Activated naive CD4-positive, alpha-beta T cell treated with anti-CD3 and anti-CD28 coated beads, Interleukin-2, amount 50 U/mL, for 72 hours (primary cell): ENCODE measurements around the gene AGBL4. TPM values are rescaled to one million over a fixed set of nuclear protein-coding genes. Genes with fewer than 3 reads are reported as not detected.

Source experiments
- ATAC-seq, 2 donors: fragments of 150-1000 bp; cut with Tn5 transposase; 2 replicates each; pipeline ENCODE4 v1.10.0; 2021; ENCODE audit warnings: mild to moderate bottlenecking in 2 of 2, moderate library complexity in 2 of 2
- DNase-seq, 2 donors: peaks; one replicate each; pipeline ENCODE4 v3.0.0; 2021 to 2022; ENCODE audit warnings: low spot score in 2 of 2
- H3K27ac Mint-ChIP-seq, 2 donors: one replicate each; pipeline ENCODE4 v1.8.0; 2022; ENCODE audit warnings: mild to moderate bottlenecking in 2 of 2, mixed read lengths in 2 of 2
- H3K36me3 Mint-ChIP-seq, 2 donors: one replicate each; pipeline ENCODE4 v1.8.0; 2022; ENCODE audit warnings: mixed read lengths in 2 of 2
- H3K9me3 Mint-ChIP-seq, 2 donors: one replicate each; pipeline ENCODE4 v1.8.0; 2022; ENCODE audit warnings: mixed read lengths in 2 of 2
- total RNA-seq, 2 donors: library from RNA; stranded (reverse); gene quantifications; one replicate each; pipeline ENCODE4 v1.2.3, GENCODE V29; 2022

AGBL4 gene
- total RNA-seq, 2 donors from 2014 or later = 0.19 TPM; not detected in 1

DNA sequence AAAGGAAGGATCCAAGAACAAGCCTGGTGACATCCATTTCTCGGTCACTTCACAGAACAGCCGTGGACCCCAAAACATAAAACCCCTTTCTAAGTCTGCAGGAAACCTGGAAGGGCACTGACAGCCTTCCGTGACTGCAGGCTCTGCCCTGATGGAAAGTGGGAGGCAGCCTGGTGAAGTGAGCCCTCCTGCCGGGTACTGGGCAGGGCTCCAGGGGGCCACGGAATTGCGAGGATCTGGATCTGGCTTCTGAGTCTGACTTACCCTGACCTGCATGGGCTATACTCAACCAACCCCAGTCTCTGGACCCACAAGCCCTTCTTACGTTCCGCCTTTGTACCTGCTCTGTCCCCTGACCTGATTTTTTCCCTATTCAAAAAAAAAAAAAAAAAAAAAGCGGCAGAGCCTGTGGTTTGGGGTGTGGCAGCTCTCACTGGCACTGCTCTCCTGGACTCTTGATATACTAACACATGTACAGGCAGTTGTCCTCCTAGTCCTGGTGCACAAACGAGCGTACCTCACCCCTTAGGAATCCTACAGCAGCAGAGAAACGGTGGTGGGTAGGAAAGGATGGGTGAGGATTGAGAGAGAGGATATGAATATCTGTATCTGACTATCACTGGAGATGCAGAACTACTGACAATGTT lies 1330.0 kb downstream of the AGBL4 start:
- Mint-ChIP-seq H3K27ac (no peak overlapping the region), H3K9me3 (no peaks in the 10 kb centered on the region), H3K36me3 (no peaks in the 10 kb centered on the region)
- DNase-seq = no peak
- ATAC-seq = no peak

DNA sequence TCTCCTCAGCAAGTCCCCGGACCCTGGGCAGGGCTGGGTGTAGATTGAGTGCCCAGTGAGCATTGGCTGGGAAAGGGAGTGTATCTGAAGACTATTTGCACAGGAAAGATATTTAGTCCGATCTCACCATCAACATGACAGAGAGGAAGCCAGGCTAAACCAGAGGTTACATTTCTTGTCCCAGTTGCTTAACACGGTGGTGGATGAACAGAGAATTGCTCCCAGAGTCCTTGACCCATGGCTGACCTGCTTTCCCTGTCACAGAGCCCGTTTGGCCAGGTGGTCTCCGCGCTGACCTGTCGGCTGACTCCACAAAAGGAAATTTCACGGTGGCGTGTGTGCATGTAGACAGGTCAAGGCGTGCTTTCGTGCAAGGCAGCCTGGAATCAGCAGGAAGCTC lies 1330.6 kb downstream of the AGBL4 start:
- Mint-ChIP-seq H3K36me3 (no peaks in the 10 kb centered on the region), H3K9me3 (no peaks in the 10 kb centered on the region), H3K27ac (no peak overlapping the region)
- DNase-seq (no peak), ATAC-seq (no peak)

DNA sequence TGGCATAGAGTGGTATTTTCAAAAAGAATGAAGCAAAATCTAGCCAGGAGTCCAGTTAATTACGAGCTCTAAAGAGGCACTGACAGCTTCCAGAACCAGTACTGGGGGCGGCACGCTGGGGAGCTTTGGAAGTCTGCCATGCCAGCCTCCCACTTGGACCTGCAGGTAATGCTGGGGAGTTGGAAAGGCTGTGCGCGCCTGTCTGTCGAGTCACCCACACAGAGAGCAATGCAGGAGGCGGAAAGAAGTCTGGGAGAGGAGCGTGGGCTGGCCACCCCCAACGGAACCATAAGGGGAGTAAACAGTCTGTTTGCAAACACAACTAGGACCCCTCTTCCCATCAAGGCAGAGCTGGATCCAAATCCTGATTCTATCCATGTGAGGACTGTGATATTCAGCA lies 1331.5 kb downstream of the AGBL4 start:
- Mint-ChIP-seq H3K27ac (no peak overlapping the region), H3K36me3 (no peaks in the 10 kb centered on the region), H3K9me3 (no peaks in the 10 kb centered on the region)
- ATAC-seq (no peak), DNase-seq (no peak)

DNA sequence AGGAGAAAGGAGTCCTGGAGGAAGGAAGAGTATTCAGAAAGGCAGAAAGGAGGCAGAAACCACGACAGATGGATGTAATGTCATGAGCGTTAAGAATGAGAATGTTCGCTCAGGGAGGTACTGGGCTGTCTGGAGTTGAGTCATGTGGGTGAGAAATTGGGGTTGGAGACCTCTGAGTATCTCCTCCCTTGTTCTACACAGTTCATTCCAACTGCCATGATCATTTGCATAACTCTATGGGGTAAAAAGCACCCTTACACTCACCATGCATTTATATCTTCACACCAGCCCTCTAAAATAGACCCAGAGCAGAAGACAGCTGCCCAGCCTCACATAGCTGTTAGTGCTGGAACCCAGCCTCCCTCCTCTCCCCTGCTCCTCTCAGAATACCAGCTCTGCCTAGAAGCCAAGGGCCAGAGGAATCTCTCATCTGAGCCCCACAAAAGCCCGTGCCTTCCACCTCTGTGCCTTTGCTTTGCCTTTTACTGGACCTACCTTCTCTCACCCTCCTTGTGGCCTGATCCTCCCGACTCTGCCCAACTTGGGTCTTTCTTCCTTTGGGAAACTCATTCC lies 1332.2 kb downstream of the AGBL4 start:
- Mint-ChIP-seq H3K9me3 (no peaks in the 10 kb centered on the region), H3K27ac (no peak overlapping the region), H3K36me3 (no peaks in the 10 kb centered on the region)
- ATAC-seq (peak; percentile 56 to 88), DNase-seq (no peak)

DNA sequence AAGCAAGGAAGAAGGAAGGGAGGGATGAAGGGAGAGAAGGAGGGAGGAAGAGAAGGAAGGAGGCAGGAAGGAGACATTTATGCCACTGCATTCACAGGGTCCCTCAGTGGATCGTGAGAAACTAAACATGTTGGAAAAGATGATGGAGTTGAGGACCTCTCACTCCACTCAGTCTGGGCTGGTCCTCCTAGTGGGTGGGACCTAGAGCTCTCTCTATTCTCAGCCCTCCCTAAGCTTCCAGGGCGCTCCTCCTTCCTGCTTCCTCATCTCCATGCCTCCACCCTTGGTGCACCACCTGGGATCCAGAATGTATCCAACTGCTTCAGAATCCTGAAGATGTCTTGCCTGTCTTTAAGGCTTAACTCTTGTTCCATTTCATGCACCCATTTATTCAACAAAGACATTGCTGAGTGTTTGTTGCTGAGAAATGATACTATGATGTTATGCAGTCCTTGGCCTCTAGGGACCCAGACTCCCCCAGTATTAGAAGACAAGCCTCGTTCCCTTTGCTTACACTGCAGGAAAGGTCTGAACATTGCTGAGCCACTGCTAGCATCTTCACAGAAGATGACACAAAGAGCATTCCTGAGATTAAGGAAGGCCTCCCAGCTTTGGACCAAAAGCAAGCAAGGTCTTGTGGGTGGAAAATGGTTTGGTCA lies 1335.5 kb downstream of the AGBL4 start:
- no peak overlapping the region for H3K27ac Mint-ChIP-seq
- no peak for DNase-seq
- H3K9me3 Mint-ChIP-seq = no peaks in the 10 kb centered on the region
- peak in 1 of 2 donors; percentile 54 for ATAC-seq
- no peaks in the 10 kb centered on the region for H3K36me3 Mint-ChIP-seq

DNA sequence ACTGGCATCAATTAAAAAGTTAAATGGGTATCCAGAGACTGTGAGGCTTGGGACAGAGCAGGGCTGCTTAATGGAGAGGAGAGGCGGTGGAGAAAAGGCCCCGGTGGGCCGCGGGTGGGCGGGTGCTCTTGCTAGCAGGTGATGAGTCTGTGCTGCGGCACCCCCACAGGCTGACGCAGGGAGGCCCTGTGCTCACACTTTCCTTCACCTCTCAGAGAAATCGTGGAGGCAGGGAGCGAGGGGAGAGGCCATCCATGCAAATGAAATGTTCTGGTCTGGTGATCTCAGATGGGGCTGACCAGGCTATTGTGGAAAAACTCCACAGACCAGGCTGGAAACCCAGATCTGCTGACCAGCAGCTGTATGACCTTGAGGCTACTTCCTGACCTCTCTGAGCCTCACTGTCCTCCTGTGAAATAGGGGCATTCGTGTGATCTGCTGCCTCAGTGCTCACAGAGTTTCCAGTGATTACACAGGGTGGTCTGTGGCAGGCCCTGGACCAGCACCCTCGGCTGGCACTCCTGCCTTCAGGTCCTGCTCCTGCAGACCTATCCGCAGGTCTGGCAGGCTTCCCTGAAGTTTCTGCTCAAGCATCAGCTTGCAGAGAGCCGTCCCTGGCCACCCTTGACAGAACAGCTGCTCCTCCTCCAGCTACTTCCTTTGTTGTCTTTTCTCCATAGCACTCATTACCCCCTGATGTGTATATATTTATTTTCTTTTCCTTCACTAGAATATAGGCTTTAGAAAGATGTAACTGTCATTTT lies 1336.3 kb downstream of the AGBL4 start:
- H3K9me3 Mint-ChIP-seq = no peaks in the 10 kb centered on the region
- no peak for ATAC-seq
- no peak overlapping the region for H3K27ac Mint-ChIP-seq
- H3K36me3 Mint-ChIP-seq = no peaks in the 10 kb centered on the region
- DNase-seq = no peak

DNA sequence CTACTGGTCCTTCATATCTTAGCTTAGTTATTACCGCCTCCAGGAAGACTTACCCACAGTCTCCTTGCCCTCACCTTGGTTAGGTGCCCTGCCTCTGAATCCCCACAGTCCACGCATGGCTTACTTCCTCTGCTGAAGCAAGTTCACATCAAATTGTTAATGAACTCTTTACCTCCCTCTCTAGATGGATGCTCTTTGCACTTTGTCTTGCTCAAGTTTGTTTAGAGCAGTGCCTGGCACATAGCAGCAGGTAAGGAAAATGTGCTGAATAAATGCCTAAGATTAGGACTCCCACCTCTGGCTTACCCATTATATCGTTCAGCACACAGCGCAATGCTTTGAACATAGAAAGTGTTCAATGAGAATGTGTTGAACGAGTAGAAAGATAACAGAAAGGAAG lies 1337.6 kb downstream of the AGBL4 start:
- peak overlapping the region in 1 of 2 donors; percentile 1 for H3K27ac Mint-ChIP-seq
- no peak for DNase-seq
- H3K9me3 Mint-ChIP-seq = no peaks in the 10 kb centered on the region
- no peaks in the 10 kb centered on the region for H3K36me3 Mint-ChIP-seq
- no peak for ATAC-seq

DNA sequence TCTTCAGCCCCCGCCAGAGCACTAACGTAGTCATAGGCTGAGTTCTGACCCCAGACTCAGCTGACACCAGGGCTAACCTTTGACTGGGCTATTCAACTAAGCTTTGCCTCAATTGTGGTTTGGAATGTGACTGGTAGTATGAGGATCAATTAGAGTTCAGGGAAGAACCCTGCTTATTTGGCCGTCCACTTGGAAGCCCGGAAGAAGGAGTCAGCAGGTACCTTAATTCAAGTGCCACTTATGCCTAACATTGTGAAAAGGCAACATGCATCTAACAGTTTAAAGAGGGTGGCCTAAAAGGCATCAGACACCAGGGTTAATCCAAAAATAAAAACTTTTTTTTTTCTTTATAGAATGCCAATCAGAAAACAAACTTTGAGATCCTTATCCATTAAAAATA lies 1339.4 kb downstream of the AGBL4 start:
- H3K36me3 Mint-ChIP-seq = no peaks in the 10 kb centered on the region
- H3K27ac Mint-ChIP-seq = no peak overlapping the region
- no peak for ATAC-seq
- H3K9me3 Mint-ChIP-seq = no peaks in the 10 kb centered on the region
- DNase-seq = no peak

DNA sequence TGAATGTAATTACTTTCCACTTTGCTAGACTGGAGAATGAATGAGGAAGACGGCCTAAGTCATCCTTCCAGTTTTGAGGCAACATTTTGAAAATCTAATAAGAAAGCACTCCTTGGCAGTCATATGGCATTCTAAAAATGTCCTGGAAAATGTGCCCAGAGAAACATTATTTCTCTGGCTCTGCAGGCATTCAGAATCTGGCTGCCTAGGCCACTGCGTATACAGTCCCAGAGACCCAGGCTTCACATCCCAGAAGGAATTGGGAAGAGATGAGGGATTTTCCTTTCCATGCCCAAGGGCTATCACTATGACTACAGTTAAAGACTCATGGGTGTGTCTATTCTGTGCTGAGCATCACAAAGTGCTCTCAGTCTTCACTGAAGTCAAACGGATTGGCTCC lies 1339.9 kb downstream of the AGBL4 start:
- ATAC-seq (no peak), DNase-seq (no peak)
- Mint-ChIP-seq H3K36me3 (no peaks in the 10 kb centered on the region), H3K27ac (no peak overlapping the region), H3K9me3 (no peaks in the 10 kb centered on the region)

DNA sequence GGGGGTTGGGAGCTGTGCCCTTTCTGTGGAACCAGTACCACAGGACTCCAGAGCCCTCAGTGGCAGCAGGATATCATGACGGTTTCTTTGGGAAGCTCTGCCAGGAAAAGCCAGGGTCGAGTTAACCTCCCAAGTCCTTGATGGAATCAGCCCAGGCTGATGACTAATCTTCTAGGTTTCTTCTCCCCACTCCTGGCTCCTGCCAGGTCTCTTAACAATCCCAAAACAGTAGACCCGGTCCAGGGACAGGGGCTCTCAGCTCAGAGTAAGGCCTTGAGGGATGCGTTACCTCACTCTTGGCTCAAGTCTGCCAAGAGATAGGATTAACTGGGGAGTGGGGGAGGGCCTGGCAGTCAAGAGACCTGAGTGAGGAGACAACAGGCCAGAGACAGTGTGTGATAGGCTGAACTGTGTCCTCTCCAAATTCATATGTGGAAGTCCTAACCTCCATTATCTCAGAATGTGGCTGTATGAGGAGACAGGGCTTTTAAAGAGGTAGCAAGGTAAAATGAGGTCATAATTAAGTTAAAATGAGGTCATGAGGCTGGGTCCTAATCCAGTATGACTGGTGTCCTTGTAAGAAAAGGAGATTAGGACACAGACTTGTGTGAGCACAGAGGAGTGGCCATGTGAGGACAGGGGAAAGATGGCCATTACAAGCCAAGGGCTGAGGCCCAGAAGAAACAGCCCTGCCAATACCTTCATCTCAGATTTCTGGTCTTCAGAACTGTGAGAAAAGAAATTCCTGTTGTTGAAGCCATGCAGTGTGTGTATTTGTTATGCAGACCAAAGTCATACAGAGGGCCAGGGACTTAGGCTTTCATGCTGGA lies 1342.1 kb downstream of the AGBL4 start:
- Mint-ChIP-seq H3K36me3 (no peaks in the 10 kb centered on the region), H3K9me3 (no peaks in the 10 kb centered on the region), H3K27ac (peak overlapping the region in 1 of 2 donors; percentile 38)
- ATAC-seq (no peak), DNase-seq (no peak)

DNA sequence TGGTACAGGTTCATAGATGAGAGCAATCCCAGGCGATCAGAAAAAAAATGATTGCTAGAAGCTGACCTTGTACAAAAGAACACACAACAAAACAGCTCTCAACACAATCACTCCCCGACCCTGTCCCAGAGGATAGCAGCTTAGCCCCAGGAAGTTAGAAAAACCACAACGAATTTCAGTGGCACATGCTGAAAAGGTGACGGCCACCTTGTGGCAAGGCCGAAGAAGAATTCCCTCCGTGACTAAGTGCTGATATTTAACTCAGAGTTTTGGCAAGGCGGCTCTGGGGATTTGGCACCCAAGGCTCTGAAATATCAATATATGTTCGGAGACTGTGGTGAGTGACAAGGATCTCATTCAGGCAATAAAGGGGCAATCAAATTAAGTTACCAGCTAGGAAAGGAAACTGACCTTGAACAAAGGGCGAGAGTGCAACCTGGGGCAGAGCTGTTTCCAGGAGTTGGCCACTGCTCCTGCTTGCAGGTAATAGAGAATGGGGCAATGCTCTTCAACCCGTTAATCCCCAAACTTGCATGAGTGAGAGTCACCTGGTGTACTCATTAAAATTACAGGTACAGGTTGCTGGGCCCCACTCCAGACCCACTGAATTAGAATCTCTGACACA lies 1343.2 kb downstream of the AGBL4 start:
- H3K9me3 Mint-ChIP-seq = no peaks in the 10 kb centered on the region
- DNase-seq (no peak), ATAC-seq (no peak)
- no peaks in the 10 kb centered on the region for H3K36me3 Mint-ChIP-seq
- H3K27ac Mint-ChIP-seq = no peak overlapping the region

DNA sequence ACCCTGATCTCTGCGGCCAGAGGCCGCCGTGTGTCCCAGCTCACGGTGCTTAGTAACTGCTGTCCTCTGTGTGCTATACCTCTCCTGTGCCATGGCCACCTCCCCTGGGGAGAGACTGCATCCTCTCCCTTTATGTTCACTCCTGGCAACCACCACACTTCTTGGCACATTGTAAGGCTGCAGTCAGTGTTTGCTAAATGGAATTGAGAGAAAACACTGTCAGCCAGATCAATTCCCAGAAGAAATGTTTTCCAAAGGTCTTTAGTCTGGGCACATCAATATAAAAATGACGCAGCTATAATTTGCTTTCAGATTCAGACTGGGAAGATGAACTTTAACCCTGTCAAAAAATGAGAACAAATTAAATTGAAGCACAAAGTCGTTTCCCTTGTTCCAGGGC lies 1343.9 kb downstream of the AGBL4 start:
- ATAC-seq (no peak), DNase-seq (no peak)
- Mint-ChIP-seq H3K36me3 (no peaks in the 10 kb centered on the region), H3K27ac (no peak overlapping the region), H3K9me3 (no peaks in the 10 kb centered on the region)

DNA sequence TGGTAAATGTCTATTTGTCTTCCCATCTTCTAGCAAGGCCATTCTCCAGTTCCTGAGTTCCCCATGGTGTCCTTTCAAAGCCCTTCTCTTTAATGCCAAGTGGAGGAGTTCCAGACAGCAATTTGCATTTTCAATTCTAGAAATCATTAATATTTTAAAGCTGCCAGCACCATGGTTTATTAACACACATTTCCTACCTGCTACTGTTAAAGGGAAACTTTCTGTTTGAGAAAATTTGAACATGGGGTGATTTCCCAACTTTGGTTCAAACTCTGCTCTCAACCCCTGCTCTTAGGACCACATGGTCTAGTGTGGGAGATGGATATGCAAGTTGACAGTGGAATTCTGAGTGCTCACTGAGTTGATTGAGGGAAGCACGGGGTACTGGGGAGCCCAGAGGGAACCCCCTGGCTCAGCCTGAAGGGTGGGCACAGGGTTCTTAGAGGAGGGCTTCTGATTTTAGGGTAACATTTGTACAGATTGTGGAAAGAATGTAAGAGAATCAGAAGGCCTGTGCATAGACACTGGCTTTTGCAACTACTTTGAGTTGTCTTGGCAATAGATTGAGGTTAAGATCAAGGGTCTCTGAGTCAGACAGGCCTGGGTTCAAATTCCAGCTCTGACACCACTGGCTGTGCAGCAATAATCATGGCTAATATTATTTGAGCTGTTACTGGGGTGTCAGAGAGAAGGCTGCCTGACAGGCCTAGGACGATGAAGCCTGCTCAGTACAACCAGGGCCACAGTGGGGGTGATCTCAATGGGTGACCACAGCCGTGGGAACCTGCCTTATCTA lies 1344.8 kb downstream of the AGBL4 start:
- Mint-ChIP-seq H3K27ac (no peak overlapping the region), H3K9me3 (no peaks in the 10 kb centered on the region), H3K36me3 (no peaks in the 10 kb centered on the region)
- no peak for DNase-seq
- no peak for ATAC-seq

DNA sequence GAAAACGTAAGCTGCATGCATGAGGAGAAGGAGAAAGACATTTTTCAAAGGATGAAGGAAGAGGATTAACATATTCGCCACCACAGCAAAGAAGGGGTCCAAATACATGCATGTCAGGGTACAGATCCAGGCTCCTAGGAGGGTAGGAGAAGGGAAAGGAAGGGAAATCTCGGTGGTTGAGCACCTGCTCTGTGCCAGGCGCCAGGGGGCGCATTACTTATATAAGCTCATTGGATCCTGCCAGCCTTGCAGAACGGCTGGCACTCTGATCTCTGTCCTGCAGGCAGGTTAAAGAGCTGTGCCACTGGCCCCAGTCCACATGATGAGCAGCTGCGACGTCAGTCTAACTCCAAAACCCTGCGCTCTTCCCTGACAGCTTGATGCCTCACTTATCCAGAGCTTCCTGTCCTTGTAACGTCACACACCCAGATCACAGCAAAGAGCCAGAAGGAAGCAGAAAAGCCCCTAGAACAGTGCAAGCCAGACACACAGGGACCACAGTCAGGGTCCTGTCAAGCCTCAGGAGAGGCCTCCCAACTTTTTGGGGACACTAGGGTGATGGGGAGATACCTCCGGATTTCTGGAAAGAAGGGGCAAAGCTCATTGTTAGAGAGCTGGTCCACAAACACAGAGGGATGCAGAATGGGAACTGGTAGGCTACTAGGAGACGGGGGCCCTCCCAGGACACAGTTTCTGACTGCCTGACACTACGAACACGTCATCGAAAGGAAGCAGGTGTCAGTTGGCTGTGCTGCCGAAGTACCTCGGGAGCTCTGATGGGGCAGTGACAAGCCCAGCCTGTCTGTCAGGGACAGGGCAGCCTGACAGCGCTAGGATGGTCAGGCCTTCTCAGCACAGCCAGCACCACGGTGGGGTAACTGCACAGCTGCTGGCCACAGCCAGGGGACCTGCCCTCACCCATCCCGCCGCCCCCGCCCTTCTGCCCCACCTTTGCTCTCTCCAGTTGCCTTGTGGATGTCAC lies 1346.2 kb downstream of the AGBL4 start:
- ATAC-seq (peak; percentile 46 to 66), DNase-seq (peak in 1 of 2 donors; percentile 66)
- H3K27ac Mint-ChIP-seq = no peak overlapping the region
- H3K9me3 Mint-ChIP-seq = no peaks in the 10 kb centered on the region
- no peaks in the 10 kb centered on the region for H3K36me3 Mint-ChIP-seq

DNA sequence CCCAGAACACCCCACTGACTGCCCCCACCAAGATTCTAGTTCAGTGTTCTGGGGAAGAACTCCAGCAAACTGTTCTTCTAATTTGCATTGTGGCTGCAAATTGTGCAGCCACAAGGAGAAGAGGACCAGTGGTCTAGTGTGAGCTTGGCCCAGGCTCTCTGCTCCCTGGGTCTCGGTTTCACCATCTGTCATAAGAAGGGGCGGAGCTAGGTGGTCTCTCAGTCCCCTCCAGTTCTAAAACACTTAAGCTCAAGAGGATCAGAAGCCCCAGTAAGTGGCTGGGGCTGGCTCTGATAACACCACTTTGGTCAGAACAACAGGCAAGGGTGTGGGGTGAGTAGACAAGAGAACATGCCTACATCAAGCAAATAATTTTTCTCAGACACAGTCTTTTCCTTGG lies 1346.9 kb downstream of the AGBL4 start:
- H3K36me3 Mint-ChIP-seq = no peaks in the 10 kb centered on the region
- DNase-seq (no peak), ATAC-seq (no peak)
- H3K27ac Mint-ChIP-seq = no peak overlapping the region
- H3K9me3 Mint-ChIP-seq = no peaks in the 10 kb centered on the region
